MV-4-11 (cell line): ENCODE data around the gene DPP9.
A peak's percentile ranks its signal among the peaks of the same experiment; 100 is the strongest.

Source experiments
- DNase-seq: peaks from one replicate; lab custom pipeline; 2025; lab: John Stamatoyannopoulos, UW

Gene DPP9

DNA sequence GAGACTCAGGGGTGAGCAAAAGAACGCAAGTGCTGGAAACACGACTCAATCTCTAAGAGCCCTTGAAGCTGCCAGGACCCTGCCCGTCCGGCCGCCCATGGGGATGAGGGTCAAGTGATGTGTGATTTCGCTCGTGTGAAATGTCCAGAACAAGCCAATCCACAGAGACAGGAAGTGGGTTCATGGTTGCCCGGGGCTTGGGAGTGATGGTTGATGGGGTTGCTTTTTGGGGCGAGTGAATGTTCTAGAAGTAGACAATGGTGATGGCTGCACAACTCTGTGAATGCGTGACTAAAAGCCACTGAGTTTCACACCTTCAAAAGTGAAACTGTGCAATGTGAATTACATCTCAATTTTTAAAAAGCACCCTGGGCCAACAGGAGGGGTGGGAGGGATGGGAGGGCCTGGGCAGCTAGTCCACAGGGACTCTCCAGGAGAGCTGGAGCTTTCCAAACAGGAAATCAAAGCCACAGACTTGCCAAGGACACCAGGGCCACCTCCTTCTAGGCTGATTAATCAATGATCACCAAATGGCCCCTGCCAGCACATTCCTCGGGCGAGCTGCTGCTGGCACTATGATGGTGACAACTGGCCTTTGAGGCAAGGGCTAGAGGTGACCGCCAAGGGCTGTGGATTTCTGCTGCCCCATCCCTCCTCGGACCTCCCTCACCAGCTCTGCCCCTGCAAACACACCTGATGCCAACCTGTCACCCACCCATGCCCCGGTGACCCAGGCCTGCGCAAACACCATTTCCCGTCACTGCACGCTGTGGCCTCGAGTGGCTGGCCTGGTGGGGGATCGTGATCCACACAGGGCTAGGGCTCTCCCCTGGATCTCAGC lies 14.0 kb downstream of the DPP9 start:
- DNase-seq = no peak

GRCh38 chr19:4707956-4708650 lies 15.5 kb downstream of the DPP9 start:
- no peak for DNase-seq

DNA sequence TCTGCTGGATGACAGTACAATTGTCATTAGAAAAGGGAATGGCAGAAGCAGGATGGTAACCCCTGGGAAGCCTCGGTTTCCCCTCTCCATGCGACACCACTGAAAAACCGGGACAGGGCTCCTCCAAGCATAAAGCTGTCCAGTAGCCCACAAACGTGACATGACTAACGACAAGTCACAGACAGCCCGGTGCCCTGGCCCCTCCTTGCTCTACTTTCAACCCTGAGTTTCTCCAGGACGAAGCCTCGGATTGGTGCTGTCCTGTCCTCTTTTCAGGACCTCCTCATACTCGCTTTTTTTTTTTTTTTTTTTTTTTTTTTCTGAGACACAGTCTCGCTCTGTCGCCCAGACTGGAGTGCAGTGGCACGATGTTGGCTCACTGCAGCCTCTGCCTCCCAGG lies 16.3 kb downstream of the DPP9 start:
- no peak for DNase-seq

GRCh38 chr19:4705413-4706131 lies 18.1 kb downstream of the DPP9 start:
- DNase-seq = no peak

GRCh38 chr19:4704317-4704673 lies 19.3 kb downstream of the DPP9 start:
- DNase-seq = no peak

- DNase-seq = no peak
Observed at GRCh38 chr19:4703671-4704316, 19.8 kb downstream of the DPP9 start.

DNA sequence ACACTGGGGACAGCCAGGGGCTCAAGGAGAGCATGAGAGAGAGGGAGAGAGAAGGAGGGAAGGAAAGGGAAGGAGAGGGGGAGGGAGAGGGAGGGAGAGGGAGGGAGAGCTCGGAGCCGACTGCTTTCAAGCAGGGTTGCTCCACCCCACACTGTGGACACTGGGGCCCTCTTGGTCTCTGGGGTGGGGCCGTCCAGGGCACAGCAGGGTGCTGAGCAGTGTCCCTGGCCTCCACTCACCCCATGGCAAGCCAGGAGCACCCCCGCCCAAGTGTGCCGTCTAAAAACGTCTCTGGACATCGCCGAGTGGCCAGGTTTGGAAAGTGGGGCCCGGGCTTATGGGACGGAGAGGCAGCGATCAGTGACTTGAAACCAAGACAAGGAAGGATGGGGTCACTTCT lies 20.9 kb downstream of the DPP9 start:
- no peak for DNase-seq

GRCh38 chr19:4701557-4701956 lies 22.1 kb downstream of the DPP9 start:
- no peak for DNase-seq

DNA sequence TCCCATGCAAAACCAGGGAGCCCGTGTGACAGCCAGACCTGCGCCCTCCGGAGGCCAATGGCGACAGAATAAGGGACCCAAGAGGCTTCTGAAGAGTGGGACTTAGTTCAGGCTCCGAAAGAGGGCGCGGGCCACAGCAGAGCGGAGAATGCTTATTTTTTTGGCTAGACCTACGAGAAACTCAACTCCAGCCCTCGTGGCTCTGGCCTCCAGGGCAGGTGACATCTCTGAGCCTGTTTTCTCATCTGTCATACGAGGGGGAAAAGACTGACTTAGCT lies 23.0 kb downstream of the DPP9 start:
- DNase-seq = no peak

- no peak for DNase-seq
Observed at GRCh38 chr19:4699826-4700692, 23.6 kb downstream of the DPP9 start.

DNA sequence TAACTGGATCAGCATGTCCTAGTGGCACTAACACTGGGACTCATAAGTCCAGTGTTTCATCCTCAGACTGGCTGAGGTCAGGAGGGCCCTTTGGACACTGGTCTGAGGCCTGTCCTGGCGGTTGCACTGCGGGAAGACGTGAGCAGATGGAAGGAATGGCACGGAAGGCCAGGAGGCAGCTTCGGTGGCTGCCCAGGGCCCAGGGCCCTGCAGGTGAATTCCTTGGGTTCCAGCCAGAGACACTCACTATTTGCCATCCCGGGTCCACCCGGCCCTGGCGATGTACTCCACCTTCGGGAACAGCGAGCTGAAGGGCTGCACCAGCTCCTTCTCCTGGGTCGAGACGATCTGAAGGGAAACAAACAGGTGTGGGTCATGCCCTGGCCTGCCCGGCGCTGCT lies 26.3 kb downstream of the DPP9 start:
- no peak for DNase-seq

DNA sequence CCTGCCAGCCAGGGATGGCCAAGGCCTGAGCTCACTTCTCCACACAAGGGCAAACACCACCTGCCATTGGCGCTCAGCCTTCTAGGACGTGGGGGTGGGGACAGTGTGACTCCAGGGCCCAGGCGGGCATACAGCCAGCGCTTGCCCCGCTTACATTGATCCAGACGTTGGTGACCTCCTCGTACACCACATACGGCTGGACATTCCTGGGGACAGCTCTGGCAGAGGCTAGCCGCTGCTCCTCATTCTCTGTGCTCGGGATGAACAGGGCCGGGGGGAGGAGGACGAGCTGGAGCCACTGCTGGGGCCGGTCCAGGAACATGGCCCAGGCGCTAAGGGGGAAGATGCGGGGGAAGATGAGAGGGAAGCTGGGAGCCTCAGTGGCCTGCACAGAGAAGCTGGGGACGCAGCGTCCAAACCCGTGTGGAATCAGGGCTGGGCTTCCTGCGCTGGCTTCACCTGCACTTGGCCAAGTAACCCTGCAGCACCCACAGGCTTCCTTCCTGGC lies 28.4 kb downstream of the DPP9 start:
- no peak for DNase-seq

DNA sequence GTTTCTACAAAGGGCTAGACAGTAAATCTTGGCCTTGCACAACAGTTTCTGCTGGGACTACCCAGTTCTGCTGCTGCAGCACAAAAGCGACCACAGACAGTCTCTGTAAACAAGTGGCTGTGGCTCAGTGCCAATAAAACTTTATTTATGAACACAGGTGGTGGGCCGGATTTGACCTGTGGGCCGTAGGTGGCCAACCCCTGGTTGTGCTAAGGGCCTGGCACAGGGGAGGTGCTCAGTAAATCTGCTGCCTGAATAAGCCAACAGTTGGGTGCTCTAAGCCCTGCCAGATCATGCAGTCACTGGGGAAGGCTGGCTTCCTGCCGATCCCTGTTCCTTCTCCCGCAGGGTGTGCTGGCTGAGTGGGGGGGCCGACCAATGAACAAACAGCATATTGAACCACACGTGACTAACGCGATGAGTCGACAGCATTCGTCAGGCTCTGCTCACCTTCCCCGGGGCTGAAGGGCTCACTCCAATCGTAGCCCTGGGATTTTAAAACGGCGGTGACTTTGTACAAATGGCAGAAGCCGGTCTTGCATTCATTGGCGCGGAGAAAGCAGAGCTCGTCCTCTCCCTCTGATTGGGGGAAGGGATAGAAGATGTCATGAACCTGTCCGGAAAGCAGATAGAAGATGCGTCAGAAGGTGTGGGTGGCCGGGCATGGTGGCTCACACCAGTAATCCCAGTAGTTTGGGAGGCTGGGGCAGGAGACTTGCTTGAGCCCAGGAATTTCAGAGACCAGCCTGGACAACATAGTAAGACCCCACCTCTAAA lies 29.2 kb downstream of the DPP9 start:
- peak; percentile 69 for DNase-seq

- peak; percentile 81 for DNase-seq
Observed at GRCh38 chr19:4693471-4694121, 30.0 kb downstream of the DPP9 start.

GRCh38 chr19:4693078-4693350 lies 30.6 kb downstream of the DPP9 start:
- no peak for DNase-seq

DNA sequence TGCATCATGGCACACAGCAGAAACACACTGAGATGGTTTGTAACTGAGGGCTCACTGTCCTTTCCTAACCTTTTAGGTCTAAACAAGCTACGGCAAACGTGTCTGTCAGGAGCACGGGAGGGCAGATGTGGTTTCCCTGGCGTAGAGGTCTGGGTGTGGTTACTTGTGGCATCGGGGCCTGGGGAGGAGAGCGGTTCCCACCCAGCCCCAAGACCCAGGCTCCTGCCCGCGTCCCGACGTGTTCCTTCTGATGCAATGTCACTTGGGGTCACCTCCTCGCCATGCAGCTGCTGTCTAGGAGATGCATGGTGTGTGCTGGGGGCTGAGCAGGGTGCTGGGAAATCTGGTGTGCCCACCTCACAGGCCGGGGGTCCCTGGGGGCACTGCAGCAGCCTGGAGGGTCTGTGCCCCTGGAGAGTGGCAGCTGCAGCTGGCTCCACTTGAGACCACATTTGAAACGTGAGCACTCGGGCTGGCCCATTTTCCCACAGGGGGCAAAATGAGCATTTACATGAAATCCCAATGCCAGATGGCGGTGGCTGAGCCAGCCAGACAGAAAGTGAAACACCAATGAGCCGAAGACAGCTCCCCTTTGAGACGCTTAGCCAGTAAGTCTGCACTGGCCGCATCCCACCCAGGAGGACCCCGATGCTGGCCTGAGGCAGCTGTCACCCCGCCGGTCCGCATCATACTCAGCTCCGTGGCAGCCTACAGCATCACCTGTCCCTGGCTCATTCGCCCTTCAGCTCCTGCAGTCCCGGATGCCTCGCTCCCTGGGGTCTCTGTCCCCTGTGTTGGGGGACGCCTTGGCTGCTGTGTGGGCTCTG lies 31.2 kb downstream of the DPP9 start:
- peak; percentile 55 for DNase-seq

DNA sequence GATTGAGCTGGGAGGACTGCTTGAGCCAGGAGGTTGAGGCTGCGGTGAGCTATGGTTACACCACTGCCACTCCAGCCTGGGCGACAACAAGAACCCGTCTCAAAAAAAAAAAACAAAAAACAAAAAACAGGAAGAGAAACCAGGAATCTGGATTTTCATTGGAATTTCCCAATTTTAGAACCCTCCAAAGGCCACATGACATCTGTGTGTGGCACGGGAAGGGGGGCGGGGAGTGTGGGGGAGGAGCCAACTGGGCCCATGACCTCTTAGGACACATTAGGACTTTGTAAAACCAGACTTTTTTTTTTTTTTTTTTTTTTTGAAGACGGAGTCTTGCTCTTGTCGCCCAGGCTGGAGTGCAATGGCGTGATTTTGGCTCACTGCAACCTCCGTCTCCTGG lies 32.3 kb downstream of the DPP9 start:
- peak; percentile 88 for DNase-seq

GRCh38 chr19:4690361-4690760 lies 33.3 kb downstream of the DPP9 start:
- peak; percentile 74 for DNase-seq

- no peak for DNase-seq
Observed at GRCh38 chr19:4689403-4689802, 34.2 kb downstream of the DPP9 start.

DNA sequence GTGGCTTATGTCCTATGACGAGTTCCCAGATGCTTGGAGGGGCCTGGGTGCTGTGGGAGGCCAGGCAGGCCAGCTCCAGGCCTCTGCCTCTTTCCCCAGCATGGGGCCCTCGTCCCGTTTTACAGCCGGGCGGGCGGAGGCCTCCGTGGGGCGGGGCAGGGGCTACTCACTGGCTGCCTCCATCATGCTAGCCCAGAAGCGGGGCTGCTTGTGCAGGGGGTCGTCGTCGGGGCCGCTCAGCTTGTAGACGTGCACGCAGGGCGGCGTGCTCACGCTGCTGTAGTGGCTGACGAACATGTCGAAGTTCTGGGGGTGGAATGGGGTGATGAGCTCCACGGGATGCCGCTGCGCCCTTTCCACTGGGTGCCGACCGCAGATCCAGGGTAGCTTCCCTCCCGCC lies 35.1 kb downstream of the DPP9 start:
- DNase-seq = no peak
